Astrocyte of the hippocampus (primary cell): ENCODE results near the gene ZNF597.
"Not testable (repeated sequence)": the region's sequence is repeated elsewhere in the genome, so short reads cannot be mapped to it uniquely, and the experiment has no call there.

Experiments
- DNase-seq: peaks from one replicate; pipeline ENCODE4 v3.0.0; 2011; ENCODE audit warnings: low read depth, low spot score

The ZNF597 gene

GRCh38 chr16:3475604-3476375 lies 32.5 kb upstream of the ZNF597 start:
- DNase-seq = no peak

GRCh38 chr16:3474870-3475269 lies 31.6 kb upstream of the ZNF597 start:
- not testable (repeated sequence) for DNase-seq

GRCh38 chr16:3474136-3474779 lies 31.0 kb upstream of the ZNF597 start:
- DNase-seq = no peak

- not testable (repeated sequence) for DNase-seq
These were observed 30.3 kb upstream of the ZNF597 start for GRCh38 chr16:3473596-3473943.

GRCh38 chr16:3472878-3473595 lies 29.7 kb upstream of the ZNF597 start:
- peak; percentile 64 for DNase-seq

- DNase-seq = no peak
These were observed 28.3 kb upstream of the ZNF597 start for GRCh38 chr16:3471518-3472176.

- DNase-seq = no peak
These were observed 27.4 kb upstream of the ZNF597 start for GRCh38 chr16:3470723-3471122.

GRCh38 chr16:3469736-3470135 lies 26.4 kb upstream of the ZNF597 start:
- no peak for DNase-seq

- DNase-seq = no peak
These were observed 25.2 kb upstream of the ZNF597 start for GRCh38 chr16:3468501-3468900.

- no peak for DNase-seq
These were observed 24.6 kb upstream of the ZNF597 start for GRCh38 chr16:3467921-3468320.

- DNase-seq = no peak
These were observed 23.9 kb upstream of the ZNF597 start for GRCh38 chr16:3467182-3467581.

GRCh38 chr16:3465911-3466584 lies 22.7 kb upstream of the ZNF597 start:
- DNase-seq = no peak

GRCh38 chr16:3465301-3465700 lies 22.0 kb upstream of the ZNF597 start:
- DNase-seq = no peak

GRCh38 chr16:3461151-3461550 lies 17.8 kb upstream of the ZNF597 start:
- DNase-seq = peak; percentile 15

GRCh38 chr16:3460585-3460984 lies 17.3 kb upstream of the ZNF597 start:
- DNase-seq = no peak

- DNase-seq = no peak
These were observed 16.8 kb upstream of the ZNF597 start for GRCh38 chr16:3460121-3460520.

- peak; percentile 29 for DNase-seq
These were observed 16.2 kb upstream of the ZNF597 start for GRCh38 chr16:3459401-3460090.

- no peak for DNase-seq
These were observed 15.6 kb upstream of the ZNF597 start for GRCh38 chr16:3458852-3459361.

GRCh38 chr16:3458278-3458851 lies 15.1 kb upstream of the ZNF597 start:
- DNase-seq = peak; percentile 68
